ENCODE data around the gene AHCYL1. TPM values are rescaled to one million over a fixed set of nuclear protein-coding genes. Genes with fewer than 3 reads are reported as not detected.

Gene AHCYL1
- total and polyA plus RNA-seq, 2 of the 8 experiments (the other 6 are each of a cell fraction or from before 2014, with no cell fraction given): 64.5 to 95.9 TPM

DNA sequence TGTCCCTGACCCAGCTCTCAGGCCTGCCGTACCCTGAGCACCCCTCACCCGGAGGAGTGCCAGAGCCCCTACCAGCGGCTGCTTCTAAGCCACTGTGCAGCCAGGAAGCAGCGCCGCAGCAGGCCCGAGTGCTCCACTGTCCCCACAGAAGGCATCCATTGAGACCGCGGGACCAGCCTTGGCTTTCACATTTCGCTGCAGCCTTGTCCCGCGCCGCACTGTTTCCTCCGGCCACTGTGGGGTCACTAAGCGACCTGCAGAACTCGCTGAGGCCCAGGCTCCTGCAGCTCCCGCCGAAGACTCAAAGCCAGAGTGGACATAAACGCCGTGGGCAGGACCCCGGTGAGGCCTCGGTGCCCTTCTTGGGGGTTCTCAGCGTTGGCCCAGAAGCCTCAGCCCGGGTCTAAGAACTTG, 82.9 kb downstream of the AHCYL1 start:
- Histone ChIP-seq H3K56ac (replicated peaks; ENCODE audit: insufficient read length, low read depth, low read length) (no peak overlapping the region), H3K79me1 (ENCODE audit: low read depth, low read length) (no peaks in the 10 kb centered on the region), H2BK5ac (ENCODE audit: low read depth, low read length) (no peak overlapping the region), H2AFZ (ENCODE audit: low read length) (no peak overlapping the region), H3K79me2 (ENCODE audit: control insufficient read depth in 1 of 2, insufficient read depth in 2 of 2, low read length in 2 of 2) (no peaks in the 10 kb centered on the region), H3K4me3 (ENCODE audit: extremely low read depth in 1 of 4, insufficient read depth in 2 of 4, low read depth in 3 of 4, low read length in 4 of 4) (peak overlapping the region in 3 of 4 experiments; percentile 29 to 56 (median 43); a peak in 6 of 8 replicates), H4K91ac (replicated peaks; ENCODE audit: insufficient read length, low read length) (no peak overlapping the region), H3K9me3 (ENCODE audit: insufficient read depth in 2 of 2, low read depth in 1 of 2, low read length in 1 of 2) (no peaks in the 10 kb centered on the region; a peak in 1 of 4 replicates), H4K5ac (ENCODE audit: insufficient read length, low read depth, low read length) (no peak overlapping the region), H4K8ac (ENCODE audit: extremely low read depth, insufficient read depth, low read length) (peak overlapping the region; percentile 53; the same call in 1 of the 2 replicates), H3K14ac (ENCODE audit: insufficient read length) (no peak overlapping the region), H4K20me1 (replicated peaks in 1 of 2; ENCODE audit: control insufficient read depth in 1 of 2, insufficient read depth in 2 of 2, low read length in 2 of 2) (peaks cover 7 to 10% of the 10 kb centered on the region in 2 experiments), H3K27me3 (replicated peaks in 1 of 4; ENCODE audit: control insufficient read depth in 3 of 4, extremely low read depth in 1 of 4, insufficient read depth in 3 of 4, low read length in 3 of 4) (peaks cover 62 to 81% (median 73%) of the 10 kb centered on the region in 4 experiments), H3K4me2 (ENCODE audit: insufficient read depth in 1 of 2, low read depth in 2 of 2, low read length in 2 of 2) (peak overlapping the region; percentile 62 to 71), H3K36me3 (ENCODE audit: control insufficient read depth in 2 of 4, insufficient read depth in 4 of 4, low read length in 3 of 4) (peaks cover 0 to 8% (median 0%) of the 10 kb centered on the region in 4 experiments; a peak in 3 of 8 replicates), H2BK120ac (replicated peaks; ENCODE audit: low read depth, low read length) (no peak overlapping the region), H3K4ac (replicated peaks; ENCODE audit: insufficient read length, low read depth, low read length) (no peak overlapping the region), H3K23ac (ENCODE audit: insufficient read length) (no peak overlapping the region), H2BK12ac (ENCODE audit: low read depth, low read length) (no peak overlapping the region), H3K27ac (ENCODE audit: low read depth, low read length) (no peak overlapping the region), H3K23me2 (ENCODE audit: low read depth, low read length) (peaks cover 7% of the 10 kb centered on the region; the same call in 1 of the 2 replicates), H2BK15ac (ENCODE audit: low read length) (no peak overlapping the region), H3K18ac (ENCODE audit: extremely low read depth, low read length) (no peak overlapping the region; the same call in 1 of the 2 replicates), H3K9ac (replicated peaks in 1 of 4; ENCODE audit: extremely low read depth in 1 of 4, low read depth in 3 of 4, low read length in 3 of 4) (no peak overlapping the region; a peak in 1 of 7 replicates), H2BK20ac (ENCODE audit: low read length) (no peak overlapping the region), H3K4me1 (replicated peaks in 1 of 4; ENCODE audit: control insufficient read depth in 3 of 4, insufficient read depth in 4 of 4, low read length in 3 of 4) (peaks cover 3 to 31% (median 15%) of the 10 kb centered on the region in 4 experiments; a peak in 6 of 7 replicates), H2AK5ac (ENCODE audit: low read depth, low read length) (no peak overlapping the region)
- POLR2A ChIA-PET (ENCODE audit: partially characterized antibody): interaction anchor here (1.0 to 2.5 kb wide), 6 partner anchors 11 to 278 kb away, joined by 3 to 10 read pairs (median 5); no protein-coding TSS in a partner anchor
- peak in 1 of 2 experiments; percentile 69 for DNase-seq (ENCODE audit: low read depth in 1 of 2, low spot score in 2 of 2)
- FAIRE-seq: no peak
- WGBS, 2 experiments (ENCODE audit: extremely low coverage in 1 of 2, insufficient coverage in 1 of 2, insufficient read length in 1 of 2, insufficient replicate concordance in 2 of 2, low coverage in 1 of 2, low lambda C conversion rate in 2 of 2, missing lambda C conversion rate in 1 of 2): 11% methylated on average over 22 of the region's 23 CpGs; no CpG with 5 or more reads in 1 of the 2 experiments
- CTCF ChIA-PET (ENCODE audit: partially characterized antibody): interaction anchor here (0.7 to 52.4 kb wide), 8 partner anchors 13 to 871 kb away, joined by 3 to 1450 read pairs (median 6); partner anchors contain the start of genes AHCYL1, ALX3 and STRIP1
- TF ChIP-seq EZH2 (IDR thresholded peaks at IDR 0.05; ENCODE audit: low read depth, low read length, severe bottlenecking) (no peak), CBX8 (IDR thresholded peaks at IDR 0.05; ENCODE audit: borderline replicate concordance, low read depth, low read length) (no peak), EGR1 (IDR thresholded peaks at IDR 0.05; ENCODE audit: borderline replicate concordance, low read depth, low read length) (no peak), NRF1 (IDR thresholded peaks at IDR 0.05; ENCODE audit: low read depth, low read length) (no peak), POLR2A (IDR thresholded peaks at IDR 0.05; ENCODE audit: control extremely low read depth in 1 of 2, low read depth in 2 of 2, low read length in 2 of 2) (no peak), CHD1 (IDR thresholded peaks at IDR 0.05; ENCODE audit: low read depth, low read length) (no peak), POLR2AphosphoS5 (IDR thresholded peaks at IDR 0.05; ENCODE audit: low read depth, low read length) (no peak), RNF2 (IDR thresholded peaks at IDR 0.05; ENCODE audit: borderline replicate concordance, low read depth, low read length, missing control alignments, poor library complexity, severe bottlenecking) (no peak), FOSL1 (IDR thresholded peaks at IDR 0.05; ENCODE audit: insufficient read depth, low read depth, low read length) (no peak), SIX5 (IDR thresholded peaks at IDR 0.05; ENCODE audit: low read depth, low read length) (no peak), MAFK (IDR thresholded peaks at IDR 0.05; ENCODE audit: low read depth, low read length) (no peak), TCF12 (IDR thresholded peaks at IDR 0.05; ENCODE audit: low read depth, low read length) (no peak), MAX (IDR thresholded peaks at IDR 0.05) (no peak), BRCA1 (IDR thresholded peaks at IDR 0.05; ENCODE audit: low read depth, low read length) (no peak)

All from H1 (cell line).